RWPE2 (cell line): ENCODE results near the gene PLCH1.

Experiments used
- ATAC-seq: fragments of 200-7000 bp; cut with Tn5 transposase; 3 replicates; pipeline ENCODE4 v1.9.1; 2021; ENCODE audit warnings: low read depth
- DNase-seq: peaks from one replicate; pipeline ENCODE4 v3.0.0-alpha.2; 2020; ENCODE audit warnings: low spot score
- H3K27ac ChIP-seq: fragments of 450-650 bp; 2 replicates; pipeline ENCODE4 v1.5.1; 2017; ENCODE audit warnings: mild to moderate bottlenecking; ENCODE audit not compliant: poor library complexity, severe bottlenecking
- H3K27me3 ChIP-seq: fragments of 250-450 bp; sonication (Bioruptor Pico); 2 replicates; pipeline ENCODE4 v1.5.1; 2021; ENCODE audit warnings: mild to moderate bottlenecking, moderate library complexity; ENCODE audit not compliant: insufficient read depth, poor library complexity, severe bottlenecking
- H3K36me3 ChIP-seq: fragments of 250-450 bp; sonication (Bioruptor Pico); 2 replicates; pipeline ENCODE4 v1.5.1; 2020; ENCODE audit warnings: low read depth, mild to moderate bottlenecking, moderate library complexity
- H3K4me1 ChIP-seq: fragments of 250-450 bp; sonication (Bioruptor Pico); 2 replicates; pipeline ENCODE4 v1.5.1; 2021; ENCODE audit warnings: mild to moderate bottlenecking, moderate library complexity; ENCODE audit not compliant: insufficient read depth, poor library complexity, severe bottlenecking
- H3K4me3 ChIP-seq: fragments of 250-450 bp; sonication (Bioruptor Pico); 2 replicates; pipeline ENCODE4 v1.5.1; 2021; ENCODE audit warnings: mild to moderate bottlenecking, moderate library complexity; ENCODE audit not compliant: severe bottlenecking
- H3K9me3 ChIP-seq: fragments of 250-450 bp; sonication (Bioruptor Pico); 2 replicates; pipeline ENCODE4 v1.5.1; 2021; ENCODE audit warnings: mild to moderate bottlenecking, moderate library complexity; ENCODE audit not compliant: severe bottlenecking
- TF ChIP-seq, protein P1 (sequence below): fragments of 450-650 bp; IDR thresholded peaks from one replicate; pipeline ENCODE4 v1.5.1; 2017; ENCODE audit warnings: mild to moderate bottlenecking, moderate library complexity; ENCODE audit not compliant: poor library complexity, severe bottlenecking

The PLCH1 gene

DNA sequence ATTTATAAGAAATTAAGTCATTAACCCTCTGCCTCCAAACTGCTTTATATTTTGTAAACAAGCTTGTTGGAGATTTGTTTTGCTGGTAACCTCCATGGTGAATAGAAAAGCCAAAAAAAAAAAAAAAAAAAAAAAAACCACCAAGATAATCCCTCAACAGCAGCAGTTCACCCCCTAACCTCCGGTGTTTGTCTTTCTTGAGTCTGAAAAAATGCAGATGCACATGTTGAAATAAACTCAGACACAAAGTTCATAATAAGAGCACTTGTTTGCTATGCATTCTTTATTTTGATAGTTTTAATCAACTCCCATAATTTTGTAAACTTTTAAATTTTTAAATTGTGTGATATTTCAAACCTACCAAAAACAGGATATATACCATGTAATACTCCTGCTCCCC lies 1.8 kb upstream of the PLCH1 start:
- Histone ChIP-seq H3K27me3 (peaks cover 52% of the 10 kb centered on the region), H3K9me3 (no peaks in the 10 kb centered on the region), H3K27ac (no peak overlapping the region), H3K4me1 (no peaks in the 10 kb centered on the region), H3K4me3 (no peak overlapping the region), H3K36me3 (no peaks in the 10 kb centered on the region)
- no peak for ATAC-seq
- TF ChIP-seq, protein P1, sequence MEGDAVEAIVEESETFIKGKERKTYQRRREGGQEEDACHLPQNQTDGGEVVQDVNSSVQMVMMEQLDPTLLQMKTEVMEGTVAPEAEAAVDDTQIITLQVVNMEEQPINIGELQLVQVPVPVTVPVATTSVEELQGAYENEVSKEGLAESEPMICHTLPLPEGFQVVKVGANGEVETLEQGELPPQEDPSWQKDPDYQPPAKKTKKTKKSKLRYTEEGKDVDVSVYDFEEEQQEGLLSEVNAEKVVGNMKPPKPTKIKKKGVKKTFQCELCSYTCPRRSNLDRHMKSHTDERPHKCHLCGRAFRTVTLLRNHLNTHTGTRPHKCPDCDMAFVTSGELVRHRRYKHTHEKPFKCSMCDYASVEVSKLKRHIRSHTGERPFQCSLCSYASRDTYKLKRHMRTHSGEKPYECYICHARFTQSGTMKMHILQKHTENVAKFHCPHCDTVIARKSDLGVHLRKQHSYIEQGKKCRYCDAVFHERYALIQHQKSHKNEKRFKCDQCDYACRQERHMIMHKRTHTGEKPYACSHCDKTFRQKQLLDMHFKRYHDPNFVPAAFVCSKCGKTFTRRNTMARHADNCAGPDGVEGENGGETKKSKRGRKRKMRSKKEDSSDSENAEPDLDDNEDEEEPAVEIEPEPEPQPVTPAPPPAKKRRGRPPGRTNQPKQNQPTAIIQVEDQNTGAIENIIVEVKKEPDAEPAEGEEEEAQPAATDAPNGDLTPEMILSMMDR, result no peak
- no peak for DNase-seq

DNA sequence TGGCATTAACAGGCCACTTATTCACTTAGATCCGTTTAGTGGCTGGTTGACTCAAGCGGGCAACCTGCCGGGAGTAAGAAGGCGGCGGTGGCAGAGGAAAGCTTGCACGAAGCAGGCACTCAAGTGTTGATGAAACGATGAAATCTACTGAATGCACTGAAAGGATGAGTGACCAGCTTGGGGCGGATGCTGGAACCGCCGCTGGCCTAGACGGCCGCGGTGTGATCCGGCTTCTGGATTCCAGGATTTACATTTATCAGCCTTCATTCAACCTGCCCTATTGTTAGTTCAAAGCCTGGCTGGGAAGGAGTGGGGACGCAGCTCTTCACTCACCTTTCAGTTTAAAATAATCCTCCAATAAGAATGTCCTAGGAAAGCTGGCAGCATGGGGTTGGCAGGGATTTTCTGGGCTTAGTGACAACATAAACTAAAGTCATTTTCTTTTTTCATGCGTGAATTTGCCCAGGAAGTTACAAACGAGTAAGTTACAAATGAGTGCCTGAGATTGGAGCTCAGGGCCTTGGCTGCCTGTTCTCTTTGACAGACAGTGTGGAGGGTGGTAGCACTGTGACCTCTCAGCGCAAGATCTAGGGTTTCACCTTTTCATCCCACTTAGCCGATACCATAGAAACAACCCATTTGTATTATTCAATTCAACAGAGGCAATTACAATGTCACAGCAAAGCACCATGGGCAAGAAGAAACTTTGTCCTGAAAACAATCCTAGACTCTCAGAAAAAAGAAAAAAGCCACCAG lies 1.1 kb upstream of the PLCH1 start:
- H3K27ac ChIP-seq, result no peak overlapping the region
- ATAC-seq (no peak), DNase-seq (no peak)
- H3K4me1 ChIP-seq, result no peaks in the 10 kb centered on the region
- no peaks in the 10 kb centered on the region for H3K36me3 ChIP-seq
- TF ChIP-seq, protein P1, result no peak
- H3K4me3 ChIP-seq, result no peak overlapping the region
- peaks cover 52% of the 10 kb centered on the region for H3K27me3 ChIP-seq
- no peaks in the 10 kb centered on the region for H3K9me3 ChIP-seq

DNA sequence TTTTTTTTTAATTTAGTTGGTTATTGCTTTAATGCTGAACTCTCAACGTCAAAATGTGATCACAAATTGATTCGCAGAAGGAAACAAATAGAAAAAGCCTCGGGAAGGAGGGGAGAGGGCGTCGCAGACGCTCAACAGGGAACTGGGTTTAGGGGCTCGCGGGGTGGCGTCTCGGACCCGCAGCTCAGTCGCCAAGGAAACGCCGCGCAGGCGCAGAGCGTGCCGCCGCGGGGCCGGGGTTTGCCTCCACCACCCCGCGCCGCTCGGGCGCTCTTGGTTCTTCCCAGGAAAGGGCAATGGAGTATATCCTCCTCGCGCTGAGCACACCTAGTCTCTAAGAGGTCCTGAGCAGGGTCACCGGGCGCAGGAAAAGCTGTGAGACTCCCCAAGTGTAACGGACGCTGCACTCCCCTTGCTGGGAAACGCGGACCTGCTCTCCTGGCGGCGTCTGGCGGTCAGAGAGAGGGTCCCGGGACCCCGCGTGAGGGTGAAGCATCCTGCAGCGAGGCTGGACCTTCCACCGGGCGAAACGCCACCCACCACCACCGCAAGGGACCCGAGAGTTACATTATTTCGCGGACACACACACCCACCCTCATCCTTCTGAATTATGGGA lies 753 bp downstream of the PLCH1 start:
- Histone ChIP-seq H3K9me3 (no peaks in the 10 kb centered on the region), H3K4me3 (peak overlapping the region; percentile 47), H3K4me1 (no peaks in the 10 kb centered on the region), H3K36me3 (no peaks in the 10 kb centered on the region), H3K27ac (no peak overlapping the region), H3K27me3 (peaks cover 52% of the 10 kb centered on the region)
- ATAC-seq (peak; percentile 66), DNase-seq (no peak)
- TF ChIP-seq, protein P1, result no peak

DNA sequence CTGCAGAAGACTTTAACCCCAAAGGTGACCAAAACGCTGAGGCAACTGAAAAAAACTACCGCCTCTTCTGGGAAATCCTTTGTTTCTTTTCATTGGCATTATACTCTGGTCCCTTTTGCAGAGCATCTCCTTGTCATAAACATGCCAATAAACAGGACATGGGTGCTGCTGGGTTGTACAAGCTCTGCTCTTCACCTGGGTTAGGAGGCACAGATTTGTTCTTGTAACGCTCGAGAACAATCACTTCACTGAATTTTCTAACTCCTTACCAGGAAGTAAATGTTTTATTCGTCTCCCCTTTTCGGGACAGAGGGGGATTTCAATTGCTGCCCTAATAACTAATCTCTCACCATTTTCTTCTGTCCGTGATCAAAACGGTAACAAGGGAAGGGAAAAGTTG lies 1.3 kb downstream of the PLCH1 start:
- no peak for DNase-seq
- H3K9me3 ChIP-seq, result no peaks in the 10 kb centered on the region
- peaks cover 52% of the 10 kb centered on the region for H3K27me3 ChIP-seq
- no peaks in the 10 kb centered on the region for H3K36me3 ChIP-seq
- H3K4me1 ChIP-seq, result no peaks in the 10 kb centered on the region
- ATAC-seq, result no peak
- no peak overlapping the region for H3K27ac ChIP-seq
- peak overlapping the region; percentile 47 for H3K4me3 ChIP-seq
- TF ChIP-seq, protein P1, result no peak
